A549 treated with Mapracorat at 1 μM for 4 hours (cell line): ENCODE data around the gene LRRC18. TPM values are rescaled to one million over a fixed set of nuclear protein-coding genes. Genes with fewer than 3 reads are reported as not detected.

Experiments
- total RNA-seq: library from RNA; stranded (reverse); fragments of 200-300 nt; extraction: Qiagen RNA extraction; gene quantifications from 5 replicates; pipeline ENCODE4 v1.2.3, GENCODE V29; 2022

The LRRC18 gene
- not detected in 5 replicates for total RNA-seq

GRCh38 chr10:48939790-48940325 lies at the start of gene LRRC18:
Gene LRRC18, minus strand, starts transcription at chr10:48939840. Its CDS starts 25,685 bp downstream, at chr10:48914155.

Other genes starting within 250 kb of the LRRC18 start
- gene VSTM4, start 175.7 kb upstream of the LRRC18 start, total RNA-seq, result 0.15 to 0.56 TPM (median 0.39 TPM) in 5 replicates
- gene FAM170B, start 194.2 kb upstream of the LRRC18 start, total RNA-seq, result not detected in 5 replicates
- gene TMEM273, start 248.6 kb upstream of the LRRC18 start, total RNA-seq, result not detected in 5 replicates